BLaER1 treated with 17β-estradiol and CSF1 and Interleukin-3, amounts not matched to agents 10 nM and 100 nM (cell line): ENCODE data around the gene ABHD12.
"Not testable (repeated sequence)": the region's sequence is repeated elsewhere in the genome, so short reads cannot be mapped to it uniquely, and the experiment has no call there.

Experiments
- H3K27ac ChIP-seq, 11 experiments: shearing (Covaris generic); formaldehyde crosslinking; 2 replicates each; pipeline ENCODE4 v1.8.1; 2022
- H3K27me3 ChIP-seq, 11 experiments: shearing (Covaris generic); formaldehyde crosslinking; 2 replicates each; pipeline ENCODE4 v1.8.1; 2022
- H3K36me3 ChIP-seq, 11 experiments: shearing (Covaris generic); formaldehyde crosslinking; 2 replicates each; pipeline ENCODE4 v1.8.1; 2022
- H3K4me1 ChIP-seq, 10 experiments: shearing (Covaris generic); formaldehyde crosslinking; 2 replicates each; pipeline ENCODE4 v1.8.1; 2022
- H3K4me2 ChIP-seq, 11 experiments: shearing (Covaris generic); formaldehyde crosslinking; 2 replicates each; pipeline ENCODE4 v1.8.1; 2022
- H3K4me3 ChIP-seq, 10 experiments: shearing (Covaris generic); formaldehyde crosslinking; 2 replicates each; pipeline ENCODE4 v1.8.1; 2022
- H3K9ac ChIP-seq, 11 experiments: shearing (Covaris generic); formaldehyde crosslinking; 2 replicates each; pipeline ENCODE4 v1.8.1; 2022
- H3K9me3 ChIP-seq, 11 experiments: shearing (Covaris generic); formaldehyde crosslinking; replicated peaks in 1 of 11; 2 replicates each; pipeline ENCODE4 v1.8.1; 2022
- H4K20me1 ChIP-seq, 11 experiments: shearing (Covaris generic); formaldehyde crosslinking; 2 replicates each; pipeline ENCODE4 v1.8.1; 2022
- Cebpa-rat ChIP-seq, 11 experiments: shearing (Covaris generic); IDR thresholded peaks; 2 replicates each; pipeline ENCODE4 v1.8.1; 2022

ABHD12 gene

DNA sequence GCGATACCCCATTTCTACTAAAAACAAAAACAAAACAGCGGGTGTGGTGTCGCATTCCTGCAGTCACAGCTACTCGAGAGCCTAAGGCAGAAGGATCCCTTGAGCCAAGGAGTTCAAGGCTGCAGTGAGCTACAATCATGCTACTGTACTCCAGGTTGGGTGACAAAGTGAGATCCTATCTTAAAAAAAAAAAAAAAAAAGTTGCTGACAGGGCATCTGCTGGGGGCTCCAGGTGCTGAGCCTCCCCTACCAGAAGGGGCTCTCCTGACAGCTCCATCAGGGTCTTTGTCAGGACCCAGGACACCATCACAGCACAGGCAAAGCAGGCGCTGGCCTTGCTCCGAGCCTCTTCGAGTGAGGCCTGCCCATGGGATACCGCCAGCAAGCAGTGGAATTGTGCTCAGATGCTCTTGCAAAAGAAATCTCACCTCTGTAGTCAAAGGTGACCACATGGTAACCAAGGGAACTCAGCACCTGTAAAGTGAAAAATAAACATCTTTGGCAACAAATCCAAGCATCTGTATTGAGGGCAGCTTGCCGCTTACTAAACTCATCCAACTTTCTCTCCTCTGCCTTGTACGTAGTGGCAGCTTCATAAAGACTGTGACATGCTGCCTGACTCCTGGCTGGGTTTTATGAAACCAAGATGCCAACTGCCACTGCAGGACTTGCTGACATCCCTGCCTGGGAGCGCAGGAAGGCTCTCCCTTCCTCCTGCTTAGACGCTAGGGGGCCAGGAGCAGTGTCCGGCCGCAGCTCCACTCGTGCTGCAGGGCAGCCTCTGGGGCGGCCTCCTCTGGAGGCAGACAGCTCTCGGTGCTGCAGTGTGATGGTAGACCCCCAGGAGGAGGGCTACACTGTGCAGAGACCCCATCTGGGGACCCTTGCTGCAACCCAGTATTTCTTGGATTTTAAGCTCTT, 75.9 kb downstream of the ABHD12 start:
- no peaks in the 10 kb centered on the region for H3K27me3 ChIP-seq

DNA sequence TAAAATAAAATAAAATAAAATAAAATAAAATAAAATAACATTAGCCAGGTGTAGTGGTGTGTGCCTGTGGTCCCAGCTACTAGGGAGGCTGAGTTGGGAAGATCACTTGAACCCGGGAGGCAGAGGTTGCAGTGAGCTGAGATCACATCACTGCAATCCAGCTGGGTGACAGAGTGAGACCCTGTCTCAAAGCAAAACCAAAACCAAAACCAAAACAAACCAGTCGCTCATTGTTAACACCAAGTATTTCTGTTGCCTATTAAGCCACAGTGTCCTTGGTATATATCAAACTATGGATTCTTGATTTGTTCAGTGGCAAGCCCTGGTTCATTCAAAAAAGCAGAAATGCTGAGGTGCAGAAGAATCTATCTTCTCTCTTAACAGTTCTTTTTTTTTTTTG, 77.0 kb downstream of the ABHD12 start:
- TF ChIP-seq Cebpa-rat (IDR thresholded peaks at IDR 0.05): no peak
- 0 out of 22 replicates have a peak overlapping the region, but pooled peaks of 3 of the 11 experiments have one; percentile 9 to 22 (median 20) for H3K27ac ChIP-seq
- peak overlapping the region in 10 of 11 experiments; percentile 1 to 44 (median 20); a peak in 9 of 22 replicates for H3K4me2 ChIP-seq
- H3K9ac ChIP-seq: no peak overlapping the region
- H3K27me3 ChIP-seq: no peaks in the 10 kb centered on the region
- no peak overlapping the region for H3K4me3 ChIP-seq
- peaks cover 0 to 16% (median 5%) of the 10 kb centered on the region in 11 experiments; a peak in 8 of 22 replicates for H4K20me1 ChIP-seq
- peaks cover 0 to 7% (median 0%) of the 10 kb centered on the region in 11 experiments; a peak in 2 of 22 replicates for H3K9me3 ChIP-seq
- H3K36me3 ChIP-seq: peaks cover 6 to 34% (median 29%) of the 10 kb centered on the region in 11 experiments; a peak in 20 of 22 replicates
- H3K4me1 ChIP-seq: peaks cover 49 to 88% (median 74%) of the 10 kb centered on the region in 10 experiments

More for the DNA sequence above, 75.9 kb downstream of the ABHD12 start:
- Histone ChIP-seq H3K9ac (no peak overlapping the region; a peak in 1 of 22 replicates), H3K36me3 (peaks cover 6 to 38% (median 29%) of the 10 kb centered on the region in 11 experiments; a peak in 20 of 22 replicates), H3K4me1 (peaks cover 49 to 88% (median 74%) of the 10 kb centered on the region in 10 experiments), H3K4me3 (no peak overlapping the region), H3K9me3 (peaks cover 0 to 7% (median 0%) of the 10 kb centered on the region in 11 experiments; a peak in 2 of 22 replicates), H3K4me2 (peak overlapping the region in 4 of 11 experiments; percentile 26 to 66 (median 52); a peak in 6 of 22 replicates), H4K20me1 (peaks cover 0 to 16% (median 0%) of the 10 kb centered on the region in 11 experiments; a peak in 8 of 22 replicates), H3K27ac (0 out of 22 replicates have a peak overlapping the region, but pooled peaks of 1 of the 11 experiments have one; percentile 22)
- no peak for TF ChIP-seq Cebpa-rat (IDR thresholded peaks at IDR 0.05)

DNA sequence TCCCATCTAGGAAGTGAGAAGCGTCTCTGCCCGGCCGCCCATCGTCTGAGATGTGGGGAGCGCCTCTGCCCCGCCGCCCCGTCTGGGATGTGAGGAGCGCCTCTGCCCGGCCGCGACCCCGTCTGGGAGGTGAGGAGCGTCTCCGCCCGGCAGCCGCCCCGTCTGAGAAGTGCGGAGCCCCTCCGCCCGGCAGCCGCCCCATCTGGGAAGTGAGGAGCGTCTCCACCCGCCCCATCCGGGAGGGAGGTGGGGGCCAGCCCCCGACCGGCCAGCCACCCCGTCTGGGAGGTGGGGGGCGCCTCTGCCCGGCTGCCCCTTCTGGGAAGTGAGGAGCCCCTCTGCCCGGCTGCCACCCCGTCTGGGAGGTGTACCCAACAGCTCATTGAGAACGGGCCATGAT, 77.9 kb downstream of the ABHD12 start:
- Histone ChIP-seq H3K36me3 (peaks cover 6 to 40% (median 29%) of the 10 kb centered on the region in 11 experiments; a peak in 20 of 22 replicates), H3K4me1 (peaks cover 49 to 89% (median 75%) of the 10 kb centered on the region in 10 experiments), H4K20me1 (peaks cover 0 to 21% (median 7%) of the 10 kb centered on the region in 11 experiments; a peak in 8 of 22 replicates)
- not testable (repeated sequence) for H3K4me3 ChIP-seq, H3K9ac ChIP-seq, H3K4me2 ChIP-seq, H3K27me3 ChIP-seq, H3K9me3 ChIP-seq, H3K27ac ChIP-seq

DNA sequence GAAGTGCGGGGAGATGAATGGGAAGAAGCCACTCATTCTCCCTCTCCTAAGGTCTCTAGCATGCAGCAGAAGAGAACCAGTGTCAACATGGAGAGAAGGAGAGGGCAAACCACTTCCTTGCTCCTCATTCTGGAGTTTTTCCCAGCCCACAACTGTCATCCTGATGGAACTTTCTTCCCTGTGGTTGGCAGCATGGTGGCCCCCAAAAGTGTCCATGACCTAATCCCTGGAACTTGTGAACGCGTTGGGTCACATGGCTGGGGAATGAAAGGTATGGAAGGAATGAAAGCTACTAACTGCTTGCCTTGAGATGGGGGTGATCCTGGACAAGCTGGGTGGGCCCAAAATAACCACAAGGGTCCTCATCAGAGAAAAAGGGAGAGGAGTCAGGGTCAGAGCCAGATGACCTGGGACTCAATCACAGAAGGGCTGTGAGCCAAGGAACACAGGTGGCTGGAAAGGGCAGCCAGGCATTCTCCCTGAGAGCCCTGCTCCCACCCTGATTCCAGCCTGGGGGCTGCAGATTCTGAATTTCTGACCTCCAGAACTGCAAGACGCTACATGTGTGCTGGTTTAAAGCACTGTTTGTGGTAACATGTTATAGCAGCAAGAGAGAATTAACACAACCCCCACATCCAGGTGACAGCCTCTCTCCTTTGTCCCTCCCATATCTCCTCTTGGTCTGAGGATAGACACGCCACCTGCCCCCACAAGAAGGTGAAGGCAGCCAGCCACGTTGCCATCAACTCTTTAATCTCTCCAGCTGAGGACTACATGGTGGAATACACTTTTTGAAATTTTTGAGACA, 79.5 kb downstream of the ABHD12 start:
- Histone ChIP-seq H3K36me3 (peaks cover 8 to 51% (median 34%) of the 10 kb centered on the region in 11 experiments; a peak in 21 of 22 replicates), H3K4me1 (peaks cover 40 to 83% (median 67%) of the 10 kb centered on the region in 10 experiments), H3K4me3 (peak overlapping the region in 7 of 10 experiments; percentile 38 to 54 (median 45); a peak in 15 of 20 replicates), H3K27me3 (no peaks in the 10 kb centered on the region), H3K9ac (peak overlapping the region; percentile 42 to 85 (median 72); a peak in 21 of 22 replicates), H3K27ac (peak overlapping the region; percentile 51 to 97 (median 78)), H3K9me3 (peaks cover 0 to 7% (median 0%) of the 10 kb centered on the region in 11 experiments; a peak in 2 of 22 replicates), H4K20me1 (peaks cover 0 to 21% (median 7%) of the 10 kb centered on the region in 11 experiments; a peak in 8 of 22 replicates), H3K4me2 (peak overlapping the region; percentile 79 to 97 (median 91))
- TF ChIP-seq Cebpa-rat (IDR thresholded peaks at IDR 0.05): no peak

GRCh38 chr20:25310268-25310920, 80.2 kb downstream of the ABHD12 start:
- Histone ChIP-seq H3K4me2 (peak overlapping the region; percentile 79 to 97 (median 91)), H3K4me1 (peaks cover 40 to 81% (median 64%) of the 10 kb centered on the region in 10 experiments), H3K27ac (peak overlapping the region; percentile 51 to 97 (median 78)), H3K27me3 (no peaks in the 10 kb centered on the region), H3K4me3 (peak overlapping the region in 8 of 10 experiments; percentile 23 to 54 (median 43); a peak in 15 of 20 replicates), H3K36me3 (peaks cover 13 to 49% (median 37%) of the 10 kb centered on the region in 11 experiments; a peak in 21 of 22 replicates), H4K20me1 (peaks cover 0 to 21% (median 7%) of the 10 kb centered on the region in 11 experiments; a peak in 8 of 22 replicates), H3K9me3 (peaks cover 0 to 7% (median 0%) of the 10 kb centered on the region in 11 experiments; a peak in 2 of 22 replicates), H3K9ac (peak overlapping the region; percentile 42 to 85 (median 72))
- TF ChIP-seq Cebpa-rat (IDR thresholded peaks at IDR 0.05): no peak

GRCh38 chr20:25309395-25310267, 81.0 kb downstream of the ABHD12 start:
- Histone ChIP-seq H3K27me3 (no peaks in the 10 kb centered on the region), H3K4me2 (peak overlapping the region; percentile 79 to 97 (median 91)), H4K20me1 (peaks cover 0 to 21% (median 7%) of the 10 kb centered on the region in 11 experiments; a peak in 8 of 22 replicates), H3K9ac (peak overlapping the region; percentile 42 to 85 (median 68); a peak in 21 of 22 replicates), H3K4me1 (peaks cover 40 to 80% (median 61%) of the 10 kb centered on the region in 10 experiments), H3K27ac (peak overlapping the region; percentile 51 to 97 (median 78); a peak in 21 of 22 replicates), H3K9me3 (peaks cover 0 to 7% (median 0%) of the 10 kb centered on the region in 11 experiments; a peak in 2 of 22 replicates), H3K4me3 (peak overlapping the region in 5 of 10 experiments; percentile 8 to 54 (median 40); a peak in 5 of 20 replicates), H3K36me3 (peaks cover 14 to 49% (median 34%) of the 10 kb centered on the region in 11 experiments; a peak in 21 of 22 replicates)
- no peak for TF ChIP-seq Cebpa-rat (IDR thresholded peaks at IDR 0.05)
